Measurements from ENCODE around the gene ASCL2. TPM values are rescaled to one million over a fixed set of nuclear protein-coding genes. Genes with fewer than 3 reads are reported as not detected.

The ASCL2 gene
- total and polyA plus RNA-seq, 2 donors = 1.6 to 2.5 TPM

GRCh38 chr11:2315395-2316168 lies 45.2 kb upstream of the ASCL2 start:
- DNase-seq (ENCODE audit: low read depth in 6 of 9, low spot score in 9 of 9) = no peak
- WGBS = 97% methylated on average over 25 of the region's 25 CpGs
- H3K4me3 ChIP-seq (ENCODE audit: low read length in 2 of 2) = no peak overlapping the region

GRCh38 chr11:2314525-2315394 lies 44.4 kb upstream of the ASCL2 start:
- Histone ChIP-seq H3K27ac (ENCODE audit: low read depth in 1 of 2, low read length in 1 of 2) (no peak overlapping the region), H3K9me3 (ENCODE audit: control insufficient read depth in 2 of 2, insufficient read depth in 1 of 2, low read length in 1 of 2) (peaks cover 0 to 3% of the 10 kb centered on the region in 2 donors), H3K4me1 (ENCODE audit: control insufficient read depth in 2 of 2, insufficient read depth in 2 of 2, low read length in 2 of 2) (peaks cover 0 to 15% of the 10 kb centered on the region in 2 donors), H3K4me3 (ENCODE audit: low read length in 2 of 2) (no peak overlapping the region), H3K27me3 (ENCODE audit: control insufficient read depth in 2 of 2, insufficient read depth in 1 of 2, low read length in 1 of 2) (no peaks in the 10 kb centered on the region), H3K36me3 (ENCODE audit: control insufficient read depth in 2 of 2, insufficient read depth in 2 of 2, low read length in 1 of 2) (no peaks in the 10 kb centered on the region)
- WGBS = 70% methylated on average over 16 of the region's 16 CpGs
- no peak for DNase-seq (ENCODE audit: low read depth in 6 of 9, low spot score in 9 of 9)

More at GRCh38 chr11:2315395-2316168, 45.2 kb upstream of the ASCL2 start:
- H3K27me3 ChIP-seq (ENCODE audit: control insufficient read depth in 2 of 2, insufficient read depth in 1 of 2, low read length in 1 of 2) = peaks cover 0 to 1% of the 10 kb centered on the region in 2 donors
- peaks cover 0 to 15% of the 10 kb centered on the region in 2 donors for H3K4me1 ChIP-seq (ENCODE audit: control insufficient read depth in 2 of 2, insufficient read depth in 2 of 2, low read length in 2 of 2)
- H3K36me3 ChIP-seq (ENCODE audit: control insufficient read depth in 2 of 2, insufficient read depth in 2 of 2, low read length in 1 of 2) = no peaks in the 10 kb centered on the region
- H3K27ac ChIP-seq (ENCODE audit: low read depth in 1 of 2, low read length in 1 of 2) = no peak overlapping the region
- peaks cover 0 to 3% of the 10 kb centered on the region in 2 donors for H3K9me3 ChIP-seq (ENCODE audit: control insufficient read depth in 2 of 2, insufficient read depth in 1 of 2, low read length in 1 of 2)

GRCh38 chr11:2314136-2314524 lies 43.7 kb upstream of the ASCL2 start:
- 90% methylated on average over 7 of the region's 7 CpGs for WGBS
- H3K9me3 ChIP-seq (ENCODE audit: control insufficient read depth in 2 of 2, insufficient read depth in 1 of 2, low read length in 1 of 2) = peaks cover 0 to 3% of the 10 kb centered on the region in 2 donors
- H3K36me3 ChIP-seq (ENCODE audit: control insufficient read depth in 2 of 2, insufficient read depth in 2 of 2, low read length in 1 of 2) = no peaks in the 10 kb centered on the region
- no peak overlapping the region for H3K27ac ChIP-seq (ENCODE audit: low read depth in 1 of 2, low read length in 1 of 2)
- peak in 1 of 9 donors; percentile 42 for DNase-seq (ENCODE audit: low read depth in 6 of 9, low spot score in 9 of 9)
- no peaks in the 10 kb centered on the region for H3K27me3 ChIP-seq (ENCODE audit: control insufficient read depth in 2 of 2, insufficient read depth in 1 of 2, low read length in 1 of 2)
- H3K4me3 ChIP-seq (ENCODE audit: low read length in 2 of 2) = no peak overlapping the region
- H3K4me1 ChIP-seq (ENCODE audit: control insufficient read depth in 2 of 2, insufficient read depth in 2 of 2, low read length in 2 of 2) = peaks cover 0 to 15% of the 10 kb centered on the region in 2 donors

- 97% methylated on average over 34 of the region's 34 CpGs for WGBS
- Histone ChIP-seq H3K4me1 (ENCODE audit: control insufficient read depth in 2 of 2, insufficient read depth in 2 of 2, low read length in 2 of 2) (peaks cover 0 to 15% of the 10 kb centered on the region in 2 donors), H3K27me3 (ENCODE audit: control insufficient read depth in 2 of 2, insufficient read depth in 1 of 2, low read length in 1 of 2) (no peaks in the 10 kb centered on the region), H3K27ac (ENCODE audit: low read depth in 1 of 2, low read length in 1 of 2) (no peak overlapping the region), H3K9me3 (ENCODE audit: control insufficient read depth in 2 of 2, insufficient read depth in 1 of 2, low read length in 1 of 2) (peaks cover 0 to 3% of the 10 kb centered on the region in 2 donors), H3K36me3 (ENCODE audit: control insufficient read depth in 2 of 2, insufficient read depth in 2 of 2, low read length in 1 of 2) (no peaks in the 10 kb centered on the region), H3K4me3 (ENCODE audit: low read length in 2 of 2) (no peak overlapping the region)
- no peak for DNase-seq (ENCODE audit: low read depth in 6 of 9, low spot score in 9 of 9)
Measured at GRCh38 chr11:2313051-2313951, 42.9 kb upstream of the ASCL2 start.

GRCh38 chr11:2312232-2313042 lies 42.0 kb upstream of the ASCL2 start:
- Histone ChIP-seq H3K27ac (ENCODE audit: low read depth in 1 of 2, low read length in 1 of 2) (no peak overlapping the region), H3K9me3 (ENCODE audit: control insufficient read depth in 2 of 2, insufficient read depth in 1 of 2, low read length in 1 of 2) (peaks cover 0 to 3% of the 10 kb centered on the region in 2 donors), H3K27me3 (ENCODE audit: control insufficient read depth in 2 of 2, insufficient read depth in 1 of 2, low read length in 1 of 2) (no peaks in the 10 kb centered on the region), H3K4me1 (ENCODE audit: control insufficient read depth in 2 of 2, insufficient read depth in 2 of 2, low read length in 2 of 2) (peaks cover 0 to 16% of the 10 kb centered on the region in 2 donors), H3K36me3 (ENCODE audit: control insufficient read depth in 2 of 2, insufficient read depth in 2 of 2, low read length in 1 of 2) (no peaks in the 10 kb centered on the region), H3K4me3 (ENCODE audit: low read length in 2 of 2) (no peak overlapping the region)
- WGBS = 92% methylated on average over 22 of the region's 22 CpGs
- no peak for DNase-seq (ENCODE audit: low read depth in 6 of 9, low spot score in 9 of 9)

GRCh38 chr11:2311353-2312133 lies 41.2 kb upstream of the ASCL2 start:
- no peaks in the 10 kb centered on the region for H3K27me3 ChIP-seq (ENCODE audit: control insufficient read depth in 2 of 2, insufficient read depth in 1 of 2, low read length in 1 of 2)
- H3K4me1 ChIP-seq (ENCODE audit: control insufficient read depth in 2 of 2, insufficient read depth in 2 of 2, low read length in 2 of 2) = peaks cover 0 to 23% of the 10 kb centered on the region in 2 donors
- no peaks in the 10 kb centered on the region for H3K36me3 ChIP-seq (ENCODE audit: control insufficient read depth in 2 of 2, insufficient read depth in 2 of 2, low read length in 1 of 2)
- no peak overlapping the region for H3K4me3 ChIP-seq (ENCODE audit: low read length in 2 of 2)
- 92% methylated on average over 21 of the region's 21 CpGs for WGBS
- peaks cover 0 to 3% of the 10 kb centered on the region in 2 donors for H3K9me3 ChIP-seq (ENCODE audit: control insufficient read depth in 2 of 2, insufficient read depth in 1 of 2, low read length in 1 of 2)
- DNase-seq (ENCODE audit: low read depth in 6 of 9, low spot score in 9 of 9) = no peak
- no peak overlapping the region for H3K27ac ChIP-seq (ENCODE audit: low read depth in 1 of 2, low read length in 1 of 2)

GRCh38 chr11:2310786-2311352 lies 40.5 kb upstream of the ASCL2 start:
- no peak overlapping the region for H3K27ac ChIP-seq (ENCODE audit: low read depth in 1 of 2, low read length in 1 of 2)
- WGBS = 96% methylated on average over 16 of the region's 16 CpGs
- H3K9me3 ChIP-seq (ENCODE audit: control insufficient read depth in 2 of 2, insufficient read depth in 1 of 2, low read length in 1 of 2) = peaks cover 0 to 3% of the 10 kb centered on the region in 2 donors
- no peaks in the 10 kb centered on the region for H3K36me3 ChIP-seq (ENCODE audit: control insufficient read depth in 2 of 2, insufficient read depth in 2 of 2, low read length in 1 of 2)
- no peak for DNase-seq (ENCODE audit: low read depth in 6 of 9, low spot score in 9 of 9)
- H3K4me3 ChIP-seq (ENCODE audit: low read length in 2 of 2) = no peak overlapping the region
- H3K27me3 ChIP-seq (ENCODE audit: control insufficient read depth in 2 of 2, insufficient read depth in 1 of 2, low read length in 1 of 2) = no peaks in the 10 kb centered on the region
- H3K4me1 ChIP-seq (ENCODE audit: control insufficient read depth in 2 of 2, insufficient read depth in 2 of 2, low read length in 2 of 2) = peaks cover 5 to 29% of the 10 kb centered on the region in 2 donors
